ENCODE measurements around the gene SRSF6.
A peak's percentile ranks its signal among the peaks of the same experiment; 100 is the strongest.
"Not testable (repeated sequence)": the region's sequence is repeated elsewhere in the genome, so short reads cannot be mapped to it uniquely, and the experiment has no call there.

SRSF6 gene

GRCh38 chr20:43457640-43458421, at the start of gene SRSF6:
Gene SRSF6 (plus strand): TSS chr20:43457896. CDS start chr20:43458034, 138 bp downstream.
- DNase-seq = peak; percentile 92

- DNase-seq = peak; percentile 1
These were observed 48.7 kb upstream of the SRSF6 start for GRCh38 chr20:43408848-43409576.

GRCh38 chr20:43409577-43409913, 48.2 kb upstream of the SRSF6 start:
- no peak for DNase-seq

GRCh38 chr20:43415661-43416430, 41.9 kb upstream of the SRSF6 start:
- DNase-seq = no peak

DNA sequence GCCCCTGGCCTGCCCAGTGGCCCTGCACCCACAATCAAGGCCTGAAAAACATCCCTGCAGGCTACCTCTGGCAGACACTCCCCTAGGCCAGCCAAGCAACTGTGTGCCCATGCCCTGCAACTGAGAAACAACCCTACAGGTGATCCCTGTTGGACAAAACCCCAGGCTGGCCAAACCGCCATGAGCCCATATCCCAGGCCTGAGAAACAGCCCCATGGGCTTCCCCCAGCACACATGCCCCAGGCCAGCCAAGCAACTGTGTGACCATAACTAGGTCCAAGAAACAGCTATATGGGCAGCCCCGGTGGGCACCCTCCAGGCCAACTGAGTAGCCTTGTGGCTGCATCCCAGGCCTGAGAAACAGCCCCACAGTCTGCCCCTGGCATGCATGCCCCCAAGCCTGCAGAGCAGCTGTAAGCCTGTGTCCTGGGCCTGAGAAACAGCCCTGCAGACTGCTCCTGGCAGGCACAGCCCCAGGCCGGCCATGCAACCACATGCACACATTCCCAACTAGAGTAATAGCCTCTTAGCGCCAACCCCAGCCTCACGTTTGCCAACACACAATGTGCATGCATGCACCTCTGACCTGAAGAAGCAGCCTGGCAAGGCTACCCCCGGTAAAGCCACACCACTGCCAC, 41.0 kb upstream of the SRSF6 start:
- DNase-seq = no peak

DNA sequence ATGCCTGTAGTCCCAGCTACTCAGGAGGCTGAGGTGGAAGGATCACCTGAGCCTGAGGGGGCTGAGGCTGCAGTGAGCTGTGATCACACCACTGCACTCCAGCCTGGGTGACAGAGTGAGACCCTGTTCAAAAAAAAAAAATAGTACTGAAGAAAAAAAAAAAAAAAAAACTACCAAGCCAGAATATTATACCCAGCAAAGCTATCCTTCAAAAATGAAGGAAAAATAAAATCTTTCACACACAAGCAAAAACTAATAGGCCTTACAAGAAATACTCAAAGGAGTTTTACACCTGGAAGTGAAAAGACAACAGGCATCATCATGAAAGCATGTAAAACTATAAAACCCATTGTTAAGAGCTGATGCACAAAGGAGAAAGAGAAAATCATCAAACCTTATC, 37.5 kb upstream of the SRSF6 start:
- DNase-seq = no peak

DNA sequence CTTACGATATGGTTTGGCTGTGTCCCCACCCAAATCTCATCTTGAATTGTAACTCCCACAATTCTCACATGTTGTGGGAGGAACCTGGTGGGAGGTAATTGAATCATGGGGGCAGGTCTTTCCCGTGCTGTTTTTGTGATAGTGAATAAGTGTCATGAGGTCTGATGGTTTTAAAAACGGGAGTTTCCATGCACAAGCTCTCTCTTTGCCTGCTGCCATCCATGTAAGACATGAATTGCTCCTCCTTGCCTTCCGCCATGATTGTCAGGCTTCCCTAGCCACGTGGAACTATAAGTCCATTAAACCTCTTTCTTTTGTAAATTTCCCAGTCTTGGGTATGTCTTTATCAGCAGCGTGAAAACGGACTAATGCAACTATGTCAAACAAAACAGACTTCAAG, 36.8 kb upstream of the SRSF6 start:
- DNase-seq = not testable (repeated sequence)

DNA sequence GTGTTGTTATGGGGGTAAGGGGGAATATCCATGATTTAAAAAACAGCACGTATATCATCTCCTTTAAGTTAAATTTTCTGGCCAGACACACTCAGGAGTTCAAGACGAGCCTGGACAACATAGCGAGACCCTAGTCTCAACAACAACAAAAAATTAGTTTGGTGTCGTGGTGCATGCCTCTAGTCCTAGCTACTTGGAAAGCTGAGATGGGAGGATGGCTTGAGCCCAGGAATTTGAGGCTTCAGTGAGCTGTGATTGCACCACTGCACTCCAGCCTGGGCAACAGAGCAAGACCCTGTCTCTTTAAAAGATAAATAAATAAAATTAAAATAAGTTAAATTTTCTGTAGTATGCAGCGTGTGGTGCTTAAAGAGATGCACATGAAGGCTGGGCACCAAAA, 31.5 kb upstream of the SRSF6 start:
- DNase-seq = no peak

DNA sequence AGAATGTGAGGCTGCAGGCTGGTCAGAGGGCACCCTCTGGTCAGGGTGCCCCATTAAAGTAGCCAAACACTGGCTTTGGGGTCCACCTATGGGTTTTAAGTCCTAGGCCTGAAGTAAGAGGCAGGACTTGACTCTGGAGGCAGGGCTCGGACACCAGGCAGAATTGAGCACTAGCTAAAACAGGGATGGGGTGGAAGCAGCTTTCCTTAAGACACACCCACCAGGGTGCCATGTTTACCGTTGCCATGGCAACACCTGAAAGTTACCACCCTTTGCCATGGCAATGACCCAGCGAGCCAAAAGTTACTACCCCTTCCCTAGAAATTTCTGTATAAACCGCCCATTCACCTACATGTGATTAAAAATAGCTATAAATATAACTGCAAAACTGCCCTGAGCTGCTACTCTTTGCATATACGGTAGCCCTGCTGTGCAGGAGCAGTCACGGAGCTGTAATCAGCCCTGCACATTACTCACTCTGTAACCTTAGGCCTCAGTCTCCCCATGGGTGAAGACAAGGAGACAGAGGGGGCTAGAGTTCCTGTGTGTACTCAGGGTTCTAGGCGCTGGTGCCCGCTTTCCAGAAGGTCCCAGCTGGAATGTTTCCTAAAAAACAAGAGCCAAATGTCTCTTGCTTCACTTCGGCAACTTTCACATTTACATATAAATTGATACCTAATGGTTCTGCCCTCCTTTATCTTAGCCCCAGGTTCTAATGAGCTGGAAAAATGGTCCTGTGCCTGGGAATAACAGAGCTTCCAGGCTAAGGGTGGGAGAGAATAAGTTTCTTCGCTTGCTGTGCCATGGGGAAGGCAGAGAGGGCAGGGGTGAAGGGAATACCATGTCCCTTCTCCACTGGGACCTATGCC, 27.2 kb upstream of the SRSF6 start:
- DNase-seq = no peak

GRCh38 chr20:43431134-43431519, 26.6 kb upstream of the SRSF6 start:
- no peak for DNase-seq

DNA sequence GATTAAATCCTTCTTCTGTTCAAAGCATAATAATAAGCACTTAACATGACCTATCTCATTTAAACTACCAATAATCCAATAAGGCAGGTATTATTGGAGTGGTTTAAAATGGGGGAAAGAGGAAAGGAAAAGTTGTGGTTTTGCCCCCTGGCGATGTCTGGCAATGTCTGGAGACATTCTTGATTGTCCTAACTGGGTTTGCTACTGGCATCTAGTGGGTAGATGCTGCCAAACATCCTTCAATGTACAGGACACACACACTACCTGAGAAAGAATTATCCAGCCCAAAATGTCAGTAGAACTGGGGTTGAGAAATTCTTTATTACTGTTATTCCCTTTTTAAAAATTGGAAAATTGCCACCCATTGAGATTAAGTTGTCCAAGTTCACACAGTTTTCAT, 25.2 kb upstream of the SRSF6 start:
- DNase-seq = no peak

DNA sequence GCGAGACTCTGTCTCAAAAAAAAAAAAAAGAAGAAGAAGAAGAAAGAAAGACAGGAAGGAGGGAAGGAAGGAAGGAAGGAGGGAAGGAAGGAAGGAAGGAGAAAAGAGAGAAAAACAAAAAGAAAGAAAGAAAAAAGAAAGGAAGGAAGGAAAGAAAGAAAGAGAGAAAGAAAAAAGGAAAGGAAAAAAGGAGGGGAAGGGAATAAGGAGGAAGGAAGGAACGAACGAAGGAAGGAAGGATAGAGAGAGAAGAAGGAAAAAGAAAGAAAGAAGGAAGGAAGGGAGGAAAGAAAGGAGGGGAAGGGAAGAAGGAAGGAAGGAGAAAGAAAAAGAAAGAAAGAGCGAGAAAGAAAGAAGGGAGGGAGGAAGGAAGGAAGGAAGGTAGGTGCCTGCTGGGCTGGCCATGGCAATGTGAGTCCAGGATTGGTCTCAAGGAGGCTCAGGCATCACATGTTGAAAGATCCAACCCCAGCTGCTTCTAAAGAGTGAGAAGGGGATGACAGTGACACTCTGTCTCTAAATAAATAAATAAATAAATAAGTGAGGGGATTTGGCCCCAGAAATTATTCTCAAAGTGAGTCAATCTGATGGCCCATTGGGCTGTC, 24.3 kb upstream of the SRSF6 start:
- no peak for DNase-seq

DNA sequence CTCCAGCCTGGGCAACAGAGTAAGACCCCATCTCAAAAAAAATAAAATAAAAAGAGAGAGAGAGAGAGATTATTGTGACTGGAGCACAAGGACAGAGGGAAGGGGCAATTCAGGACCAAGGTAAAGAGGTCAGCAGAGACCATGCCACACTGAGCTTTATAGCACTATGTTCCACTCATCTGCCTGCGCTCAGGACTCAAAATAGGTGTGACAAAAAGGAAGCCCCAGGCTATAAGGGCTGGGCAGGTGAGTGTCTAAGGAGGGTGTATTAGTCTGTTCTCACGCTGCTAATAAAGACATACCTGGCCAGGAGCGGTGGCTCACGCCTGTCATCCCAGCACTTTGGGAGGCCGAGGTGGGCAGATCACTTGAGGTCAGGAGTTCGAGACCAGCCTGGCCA, 23.1 kb upstream of the SRSF6 start:
- no peak for DNase-seq

- no peak for DNase-seq
These were observed 18.9 kb upstream of the SRSF6 start for GRCh38 chr20:43438578-43439316.

DNA sequence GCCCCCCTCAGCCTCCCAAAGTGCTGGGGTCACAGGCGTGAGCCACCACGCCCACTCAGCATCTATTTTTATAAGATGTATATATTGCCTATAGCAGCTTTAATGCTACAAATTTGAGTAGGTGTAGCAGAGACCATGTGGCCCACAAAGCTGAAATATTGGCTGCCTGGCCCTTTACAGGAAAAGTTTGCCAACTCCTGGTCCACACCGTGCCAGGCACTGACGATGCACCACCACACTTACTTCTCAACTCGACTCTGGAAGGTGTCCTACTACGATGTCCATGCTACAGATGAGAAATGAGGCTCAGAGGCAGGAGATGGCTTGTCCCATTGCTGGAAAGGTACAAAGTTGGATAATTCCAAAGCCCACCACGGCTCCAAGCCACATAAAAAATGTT, 17.2 kb upstream of the SRSF6 start:
- no peak for DNase-seq

- no peak for DNase-seq
These were observed 15.3 kb upstream of the SRSF6 start for GRCh38 chr20:43442282-43442880.

GRCh38 chr20:43444107-43444506, 13.6 kb upstream of the SRSF6 start:
- DNase-seq = no peak

DNA sequence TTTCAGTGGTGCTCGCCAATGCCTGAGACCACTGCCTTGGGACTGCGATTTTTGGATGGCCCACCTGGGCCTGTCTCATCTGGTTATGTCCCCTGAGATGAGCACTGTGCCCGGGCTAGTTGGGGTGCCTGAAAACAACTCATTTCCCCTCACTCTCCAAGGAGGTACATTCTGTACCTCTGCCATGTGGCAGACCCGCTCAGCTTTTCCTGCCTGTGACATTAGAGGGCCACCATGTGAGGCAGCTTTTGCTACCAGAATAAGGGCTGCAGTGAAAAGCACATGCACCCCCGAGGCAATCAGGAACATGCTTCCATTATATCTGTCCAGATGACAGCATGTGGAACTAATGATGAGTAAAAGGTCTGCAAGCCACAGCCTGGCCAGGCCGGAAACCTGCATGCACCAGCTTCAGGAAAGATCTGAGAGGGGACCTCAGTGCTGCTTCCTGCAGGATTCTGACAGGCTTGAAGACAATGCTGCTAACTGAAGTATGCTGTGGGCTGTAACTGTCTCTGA, 11.3 kb upstream of the SRSF6 start:
- no peak for DNase-seq

- DNase-seq = not testable (repeated sequence)
These were observed 9.3 kb upstream of the SRSF6 start for GRCh38 chr20:43448431-43448747.

- peak; percentile 55 for DNase-seq
These were observed 8.8 kb upstream of the SRSF6 start for GRCh38 chr20:43448748-43449535.

Data from CD4-positive, alpha-beta T cell treated with Interleukin-12 subunit alpha and Interleukin-12 subunit beta, for 1 hour (primary cell).